ENCODE results near the gene TPGS1. TPM values are rescaled to one million over a fixed set of nuclear protein-coding genes. Genes with fewer than 3 reads are reported as not detected.

TPGS1 gene
- total RNA-seq, 1 donor from 2014 or later = 25.4 TPM

DNA sequence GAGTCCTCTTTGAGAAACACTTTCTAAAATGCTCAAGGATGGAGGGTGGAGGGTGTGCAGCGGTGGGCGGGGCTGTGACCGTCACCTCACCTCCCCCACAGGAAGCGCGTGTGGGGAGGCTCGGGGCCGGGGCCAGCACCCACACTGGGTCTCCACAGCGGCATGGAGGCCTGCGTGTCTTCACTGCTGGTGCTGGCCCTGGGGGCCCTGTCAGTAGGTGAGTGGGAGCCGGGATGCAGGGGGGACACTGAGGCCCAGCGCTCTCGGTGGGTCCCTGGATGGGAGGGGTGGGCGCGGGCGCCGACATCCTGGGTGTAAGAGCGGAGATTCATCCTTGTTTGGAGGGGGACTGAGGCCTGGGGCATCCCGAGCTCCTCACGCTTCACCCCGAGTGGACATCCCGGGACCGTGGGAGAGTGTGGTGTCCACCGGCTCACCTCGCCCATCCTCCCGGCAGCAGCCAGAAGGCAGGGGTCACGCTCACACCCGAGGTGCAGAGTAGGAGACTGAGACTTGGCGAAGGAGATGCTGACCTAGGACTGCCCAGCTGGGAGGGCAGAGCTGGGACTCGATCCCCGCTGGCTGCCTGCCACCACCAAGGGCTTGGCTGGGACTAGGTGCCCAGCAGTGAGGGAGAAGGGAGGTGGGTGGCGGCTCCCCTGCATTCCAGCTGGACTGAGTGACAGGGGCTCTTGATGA lies 36.8 kb downstream of the TPGS1 start, which contains the start of gene GZMM:
GZMM (plus strand) TSS at position 144 of the 699 bp plus-strand sequence; CDS start at position 163, 19 bp downstream.
- DNase-seq (ENCODE audit: extremely low spot score, unreplicated experiment) = no peak
- Mint-ChIP-seq H3K4me3 (ENCODE audit: unreplicated experiment) (no peak within 1 kb of the TSS), H3K36me3 (ENCODE audit: unreplicated experiment) (peaks cover 4% of the 10 kb centered on the region), H3K27me3 (ENCODE audit: unreplicated experiment) (no peaks in the 10 kb centered on the region), H3K9me3 (ENCODE audit: unreplicated experiment) (no peaks in the 10 kb centered on the region), H3K27ac (ENCODE audit: unreplicated experiment) (no peak within 1 kb of the TSS), H3K4me1 (ENCODE audit: unreplicated experiment) (no peaks in the 10 kb centered on the region)
- TF ChIP-seq, protein P1, sequence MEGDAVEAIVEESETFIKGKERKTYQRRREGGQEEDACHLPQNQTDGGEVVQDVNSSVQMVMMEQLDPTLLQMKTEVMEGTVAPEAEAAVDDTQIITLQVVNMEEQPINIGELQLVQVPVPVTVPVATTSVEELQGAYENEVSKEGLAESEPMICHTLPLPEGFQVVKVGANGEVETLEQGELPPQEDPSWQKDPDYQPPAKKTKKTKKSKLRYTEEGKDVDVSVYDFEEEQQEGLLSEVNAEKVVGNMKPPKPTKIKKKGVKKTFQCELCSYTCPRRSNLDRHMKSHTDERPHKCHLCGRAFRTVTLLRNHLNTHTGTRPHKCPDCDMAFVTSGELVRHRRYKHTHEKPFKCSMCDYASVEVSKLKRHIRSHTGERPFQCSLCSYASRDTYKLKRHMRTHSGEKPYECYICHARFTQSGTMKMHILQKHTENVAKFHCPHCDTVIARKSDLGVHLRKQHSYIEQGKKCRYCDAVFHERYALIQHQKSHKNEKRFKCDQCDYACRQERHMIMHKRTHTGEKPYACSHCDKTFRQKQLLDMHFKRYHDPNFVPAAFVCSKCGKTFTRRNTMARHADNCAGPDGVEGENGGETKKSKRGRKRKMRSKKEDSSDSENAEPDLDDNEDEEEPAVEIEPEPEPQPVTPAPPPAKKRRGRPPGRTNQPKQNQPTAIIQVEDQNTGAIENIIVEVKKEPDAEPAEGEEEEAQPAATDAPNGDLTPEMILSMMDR (IDR thresholded peaks at IDR 0.05) = no peak

DNA sequence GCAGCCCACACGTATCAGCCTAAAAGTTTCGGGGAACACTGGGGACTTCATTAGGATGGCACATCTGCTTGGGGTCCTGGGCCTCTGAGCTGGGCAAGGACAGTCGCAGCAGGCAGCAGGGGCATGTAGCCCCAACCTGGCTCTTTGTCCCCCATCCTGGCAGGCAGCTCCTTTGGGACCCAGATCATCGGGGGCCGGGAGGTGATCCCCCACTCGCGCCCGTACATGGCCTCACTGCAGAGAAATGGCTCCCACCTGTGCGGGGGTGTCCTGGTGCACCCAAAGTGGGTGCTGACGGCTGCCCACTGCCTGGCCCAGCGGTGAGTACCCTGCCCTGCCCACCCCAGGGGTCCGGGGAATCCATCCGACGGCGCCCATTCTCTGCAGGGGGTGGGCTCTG lies 39.8 kb downstream of the TPGS1 start:
- no peak overlapping the region for H3K27ac Mint-ChIP-seq (ENCODE audit: unreplicated experiment)
- H3K4me3 Mint-ChIP-seq (ENCODE audit: unreplicated experiment) = no peak overlapping the region
- peaks cover 5% of the 10 kb centered on the region for H3K4me1 Mint-ChIP-seq (ENCODE audit: unreplicated experiment)
- peaks cover 4% of the 10 kb centered on the region for H3K36me3 Mint-ChIP-seq (ENCODE audit: unreplicated experiment)
- no peaks in the 10 kb centered on the region for H3K9me3 Mint-ChIP-seq (ENCODE audit: unreplicated experiment)
- DNase-seq (ENCODE audit: extremely low spot score, unreplicated experiment) = no peak
- TF ChIP-seq, protein P1 (IDR thresholded peaks at IDR 0.05) = no peak
- H3K27me3 Mint-ChIP-seq (ENCODE audit: unreplicated experiment) = no peaks in the 10 kb centered on the region

DNA sequence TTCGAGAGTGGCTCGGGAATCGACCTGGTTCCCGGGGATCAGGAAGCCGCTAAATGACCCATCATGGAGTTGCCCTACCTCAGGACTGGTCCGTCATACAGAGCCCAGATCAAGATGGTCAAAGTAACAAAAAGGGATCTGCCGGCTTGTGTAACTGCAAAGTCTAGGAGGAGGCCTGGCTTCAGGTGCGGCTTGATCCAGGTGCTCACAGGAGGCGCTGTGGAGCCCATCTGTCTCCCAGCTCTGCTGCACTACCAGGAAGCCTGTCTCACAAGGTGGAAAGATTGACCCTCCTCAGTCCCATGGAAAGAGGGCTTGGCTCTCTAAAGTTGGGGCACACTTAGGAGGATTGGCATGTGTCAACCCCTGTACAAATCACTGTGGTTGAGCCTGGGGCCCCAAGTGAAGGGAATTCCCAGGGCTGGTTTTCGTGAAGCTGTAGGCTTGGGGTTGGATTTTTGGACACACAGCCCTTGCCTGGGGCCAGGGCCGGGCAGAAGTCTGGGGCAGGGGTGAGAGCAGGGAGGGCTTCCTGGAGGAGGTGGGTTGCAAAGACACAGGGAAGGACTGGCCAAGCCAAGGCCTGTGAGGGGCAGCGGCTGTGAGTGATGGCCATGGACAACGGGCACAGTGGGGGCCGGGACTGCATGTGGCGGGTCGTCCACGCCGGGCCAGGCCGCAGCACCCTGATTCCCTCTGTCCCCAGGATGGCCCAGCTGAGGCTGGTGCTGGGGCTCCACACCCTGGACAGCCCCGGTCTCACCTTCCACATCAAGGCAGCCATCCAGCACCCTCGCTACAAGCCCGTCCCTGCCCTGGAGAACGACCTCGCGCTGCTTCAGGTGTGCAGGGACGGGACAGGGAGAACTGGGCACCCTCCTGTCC lies 40.8 kb downstream of the TPGS1 start:
- TF ChIP-seq, protein P1 (IDR thresholded peaks at IDR 0.05) = no peak
- H3K4me3 Mint-ChIP-seq (ENCODE audit: unreplicated experiment) = no peak overlapping the region
- no peaks in the 10 kb centered on the region for H3K9me3 Mint-ChIP-seq (ENCODE audit: unreplicated experiment)
- H3K27me3 Mint-ChIP-seq (ENCODE audit: unreplicated experiment) = no peaks in the 10 kb centered on the region
- no peak for DNase-seq (ENCODE audit: extremely low spot score, unreplicated experiment)
- H3K27ac Mint-ChIP-seq (ENCODE audit: unreplicated experiment) = no peak overlapping the region
- H3K4me1 Mint-ChIP-seq (ENCODE audit: unreplicated experiment) = peaks cover 5% of the 10 kb centered on the region
- H3K36me3 Mint-ChIP-seq (ENCODE audit: unreplicated experiment) = peaks cover 3% of the 10 kb centered on the region

DNA sequence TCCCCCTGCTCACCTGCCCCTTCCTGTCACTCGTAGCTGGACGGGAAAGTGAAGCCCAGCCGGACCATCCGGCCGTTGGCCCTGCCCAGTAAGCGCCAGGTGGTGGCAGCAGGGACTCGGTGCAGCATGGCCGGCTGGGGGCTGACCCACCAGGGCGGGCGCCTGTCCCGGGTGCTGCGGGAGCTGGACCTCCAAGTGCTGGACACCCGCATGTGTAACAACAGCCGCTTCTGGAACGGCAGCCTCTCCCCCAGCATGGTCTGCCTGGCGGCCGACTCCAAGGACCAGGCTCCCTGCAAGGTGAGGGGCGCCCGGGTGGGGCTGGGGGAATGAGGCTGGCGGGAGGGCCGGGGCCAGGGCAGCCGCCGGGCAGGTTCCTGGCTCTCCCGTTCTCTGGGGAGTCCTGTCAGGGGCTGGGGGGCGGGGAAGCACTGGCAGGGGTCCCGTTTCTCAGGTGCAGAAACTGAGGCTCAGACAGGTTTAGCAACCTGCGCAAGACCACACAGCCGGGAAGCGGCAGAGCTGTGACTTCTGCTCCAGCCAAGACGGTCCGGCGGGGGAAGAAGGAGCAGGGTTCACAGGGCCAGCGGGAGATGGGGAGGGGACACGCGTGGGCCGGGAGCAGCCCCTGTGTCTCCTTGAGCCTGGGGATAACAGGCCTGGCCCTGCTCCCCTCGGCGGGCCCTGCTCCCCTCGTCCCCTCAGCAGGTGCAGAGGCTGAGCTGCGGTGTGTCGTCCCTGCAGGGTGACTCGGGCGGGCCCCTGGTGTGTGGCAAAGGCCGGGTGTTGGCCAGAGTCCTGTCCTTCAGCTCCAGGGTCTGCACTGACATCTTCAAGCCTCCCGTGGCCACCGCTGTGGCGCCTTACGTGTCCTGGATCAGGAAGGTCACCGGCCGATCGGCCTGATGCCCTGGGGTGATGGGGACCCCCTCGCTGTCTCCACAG lies 41.9 kb downstream of the TPGS1 start:
- no peak overlapping the region for H3K4me3 Mint-ChIP-seq (ENCODE audit: unreplicated experiment)
- no peak for DNase-seq (ENCODE audit: extremely low spot score, unreplicated experiment)
- H3K9me3 Mint-ChIP-seq (ENCODE audit: unreplicated experiment) = no peaks in the 10 kb centered on the region
- TF ChIP-seq, protein P1 (IDR thresholded peaks at IDR 0.05) = no peak
- peaks cover 5% of the 10 kb centered on the region for H3K4me1 Mint-ChIP-seq (ENCODE audit: unreplicated experiment)
- H3K27me3 Mint-ChIP-seq (ENCODE audit: unreplicated experiment) = no peaks in the 10 kb centered on the region
- H3K27ac Mint-ChIP-seq (ENCODE audit: unreplicated experiment) = no peak overlapping the region
- no peaks in the 10 kb centered on the region for H3K36me3 Mint-ChIP-seq (ENCODE audit: unreplicated experiment)

Data from osteocyte (in vitro differentiated cells).